Stimulated activated CD8-positive, alpha-beta memory T cell treated with anti-CD3 and anti-CD28 coated beads, Interleukin-15, amount 100 ng/mL, for 4 hours (primary cell): Measurements from ENCODE around the gene CEP170.

Experiments used
- DNase-seq, 2 donors: peaks; one replicate each; pipeline ENCODE4 v3.0.0-alpha.2; 2020; ENCODE audit warnings: low read depth in 2 of 2

Gene CEP170

DNA sequence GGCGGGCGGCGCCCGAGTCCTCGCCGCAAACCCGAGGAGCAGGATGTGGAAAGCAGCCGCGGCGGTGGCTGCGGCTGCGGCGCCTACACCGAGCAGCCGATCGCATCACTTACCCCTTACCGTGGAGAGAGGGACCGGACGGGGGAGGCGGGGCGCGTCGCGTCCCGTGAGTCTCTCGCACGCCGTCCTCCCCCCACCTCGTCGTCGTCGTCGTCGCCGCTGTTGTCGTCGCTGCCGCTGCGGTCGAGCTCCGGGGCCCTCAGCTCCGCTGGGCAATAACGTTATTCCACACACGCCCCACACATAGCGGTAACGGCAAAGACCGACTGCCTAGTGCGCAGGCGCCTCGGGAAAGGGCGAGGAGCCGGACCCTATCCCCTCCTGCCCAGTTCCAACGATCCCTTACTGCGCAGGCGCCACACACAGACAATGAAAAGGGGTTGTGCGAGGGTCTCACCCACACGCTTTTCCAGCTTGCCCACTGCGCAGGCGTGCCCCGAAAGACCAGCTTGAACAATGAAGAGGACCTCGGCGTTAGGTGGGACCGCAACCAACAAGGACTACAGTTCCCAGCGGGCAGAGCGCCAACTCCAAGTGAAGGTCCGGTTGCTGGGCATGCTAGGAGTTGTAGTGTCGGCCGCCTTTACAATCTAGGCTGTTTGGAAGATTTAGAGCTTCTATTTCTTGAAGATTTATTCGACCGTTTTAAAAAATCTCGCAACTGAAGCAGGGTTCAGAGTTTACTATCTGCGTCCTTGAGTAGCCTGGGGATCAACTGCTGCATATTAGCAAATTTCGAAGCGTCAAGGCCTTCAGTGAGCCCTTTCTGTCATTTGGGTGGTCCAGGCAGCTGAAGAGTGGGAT lies at the start of gene CEP170:
Gene CEP170, minus strand, starts transcription at position 355 of the 864 bp plus-strand sequence. CDS start 30,001 bp downstream, outside the sequence.
- DNase-seq = peak; percentile 76 to 82

- DNase-seq = no peak
Observed at GRCh38 chr1:243301059-243301458, 46.0 kb upstream of the CEP170 start.

DNA sequence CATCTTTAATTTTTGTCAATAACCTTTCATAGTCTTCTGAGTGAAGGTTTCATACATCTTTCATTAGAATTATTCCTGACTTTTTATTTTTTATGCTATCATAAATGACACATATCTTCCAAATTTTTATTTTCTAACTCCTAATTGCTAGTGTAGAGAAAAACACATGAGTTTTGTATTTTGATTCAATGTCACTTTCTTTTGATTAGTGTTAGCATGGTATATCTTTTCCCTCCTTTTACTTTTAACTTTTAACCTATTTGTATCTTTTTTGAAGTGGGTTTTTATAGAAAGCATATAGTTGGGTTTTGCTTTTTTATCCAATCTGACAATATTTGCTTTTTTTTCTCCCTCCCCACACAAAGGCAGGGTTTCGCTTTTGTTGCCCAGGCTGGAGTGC lies 44.0 kb upstream of the CEP170 start:
- DNase-seq = no peak

DNA sequence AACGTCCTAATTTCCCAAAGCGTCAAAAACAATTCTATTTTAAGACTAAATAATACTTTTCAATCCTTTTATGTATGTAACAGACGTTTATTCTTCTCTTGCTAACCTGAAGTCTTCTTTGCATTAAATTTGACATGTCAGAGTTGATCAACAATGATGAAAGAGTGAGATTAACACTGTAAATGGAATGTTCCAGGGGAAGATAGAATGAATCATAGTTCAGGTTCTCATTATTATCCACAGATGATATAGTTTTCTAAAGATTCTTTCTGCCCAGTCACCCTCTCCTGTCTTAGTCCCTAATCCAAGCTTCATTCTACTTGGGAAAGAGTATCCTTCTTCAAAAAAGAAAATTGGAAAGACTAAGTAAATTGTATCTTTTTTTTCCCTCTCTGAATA lies 39.6 kb upstream of the CEP170 start:
- DNase-seq = no peak

DNA sequence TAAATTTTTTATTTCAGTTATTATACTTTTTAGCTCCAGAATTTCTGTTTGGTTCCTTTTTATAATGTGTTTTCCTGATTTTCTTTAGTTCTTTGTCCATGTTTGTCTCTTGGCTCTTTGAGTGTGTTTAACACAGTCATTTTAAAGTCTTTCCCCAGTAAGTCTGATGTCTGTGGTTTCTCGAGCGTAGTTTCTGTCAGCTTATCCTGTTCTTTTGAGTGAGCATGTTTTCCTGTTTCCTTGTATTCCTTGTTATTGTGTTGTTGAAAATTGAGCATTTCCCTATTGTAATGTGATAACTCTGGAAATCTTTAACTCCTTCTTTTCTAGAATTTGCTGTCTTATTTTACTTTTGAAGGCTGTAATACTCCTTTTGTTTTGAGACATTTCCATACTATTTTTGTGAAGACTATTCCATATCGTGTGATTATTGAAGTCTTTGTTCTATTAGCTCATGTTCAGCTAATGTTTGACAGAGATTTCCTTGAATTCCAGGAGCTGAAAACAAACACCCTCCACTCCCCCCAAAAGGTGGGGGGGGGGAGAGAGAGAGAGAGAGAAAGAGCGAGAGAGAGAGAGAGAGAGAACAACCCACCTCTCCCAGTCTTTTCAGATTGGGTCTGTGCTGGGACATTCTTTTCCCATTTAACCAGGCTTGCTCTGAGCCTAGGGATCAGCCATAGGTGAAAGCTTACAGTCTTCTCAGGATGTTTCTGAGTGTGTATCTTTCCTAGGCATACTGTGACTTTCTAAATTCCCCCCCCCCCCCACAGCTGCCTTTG lies 39.1 kb upstream of the CEP170 start:
- no peak for DNase-seq

- no peak for DNase-seq
Observed at GRCh38 chr1:243292117-243292516, 37.0 kb upstream of the CEP170 start.

DNA sequence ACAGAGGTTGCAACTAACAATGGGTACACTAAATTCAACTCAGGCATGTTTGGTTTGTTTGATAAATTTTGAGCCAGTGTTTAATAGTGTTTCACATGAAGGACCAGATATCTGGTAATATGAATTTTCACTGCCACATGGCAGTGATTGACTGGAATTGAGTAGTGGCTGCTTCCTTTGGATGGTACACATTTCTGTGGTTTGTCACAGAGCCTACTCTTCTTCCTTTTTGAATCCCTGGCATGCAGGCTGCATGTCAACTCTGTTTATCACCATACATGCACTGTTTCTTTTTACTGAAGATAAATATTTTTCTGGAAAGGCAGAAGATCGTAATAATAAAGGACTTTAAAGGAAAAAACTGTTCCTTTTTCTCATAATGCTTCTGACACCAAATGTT lies 36.2 kb upstream of the CEP170 start:
- no peak for DNase-seq

- DNase-seq = no peak
Observed at GRCh38 chr1:243288062-243288461, 33.0 kb upstream of the CEP170 start.

DNA sequence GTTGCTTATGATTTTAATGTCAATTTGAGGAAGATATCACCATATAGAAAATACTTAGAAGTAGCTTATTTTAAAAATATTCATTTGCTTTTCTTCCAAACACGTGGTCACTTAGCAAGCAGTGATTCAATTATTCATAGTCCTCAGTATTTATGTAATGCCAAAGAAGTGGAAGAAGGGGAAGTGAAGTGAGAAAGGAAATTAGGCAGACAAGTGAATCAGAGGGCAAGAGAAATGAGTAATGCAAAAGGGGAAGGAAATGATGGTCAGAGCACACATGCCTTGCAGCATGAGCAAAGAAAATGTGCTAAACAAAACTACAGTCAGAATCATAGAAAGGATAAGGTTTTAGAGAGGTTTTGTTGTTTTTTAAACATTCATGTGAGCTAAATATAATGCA lies 32.6 kb upstream of the CEP170 start:
- no peak for DNase-seq

DNA sequence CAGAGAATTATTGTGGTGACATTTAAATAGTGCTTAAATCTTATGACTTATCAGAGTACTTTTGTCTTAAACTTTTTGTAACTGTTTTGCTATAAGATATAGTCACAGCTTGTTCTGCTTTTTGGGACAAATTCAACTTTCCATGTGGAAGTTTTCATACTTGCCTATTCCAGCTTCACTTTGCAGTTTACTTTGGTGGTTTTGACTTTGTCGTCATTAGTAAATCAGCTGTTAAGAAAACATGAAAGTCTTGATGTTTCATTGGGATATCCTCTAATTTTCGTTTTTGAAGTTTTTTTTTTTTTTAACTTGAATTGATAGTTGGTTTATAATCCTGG lies 32.0 kb upstream of the CEP170 start:
- no peak for DNase-seq

DNA sequence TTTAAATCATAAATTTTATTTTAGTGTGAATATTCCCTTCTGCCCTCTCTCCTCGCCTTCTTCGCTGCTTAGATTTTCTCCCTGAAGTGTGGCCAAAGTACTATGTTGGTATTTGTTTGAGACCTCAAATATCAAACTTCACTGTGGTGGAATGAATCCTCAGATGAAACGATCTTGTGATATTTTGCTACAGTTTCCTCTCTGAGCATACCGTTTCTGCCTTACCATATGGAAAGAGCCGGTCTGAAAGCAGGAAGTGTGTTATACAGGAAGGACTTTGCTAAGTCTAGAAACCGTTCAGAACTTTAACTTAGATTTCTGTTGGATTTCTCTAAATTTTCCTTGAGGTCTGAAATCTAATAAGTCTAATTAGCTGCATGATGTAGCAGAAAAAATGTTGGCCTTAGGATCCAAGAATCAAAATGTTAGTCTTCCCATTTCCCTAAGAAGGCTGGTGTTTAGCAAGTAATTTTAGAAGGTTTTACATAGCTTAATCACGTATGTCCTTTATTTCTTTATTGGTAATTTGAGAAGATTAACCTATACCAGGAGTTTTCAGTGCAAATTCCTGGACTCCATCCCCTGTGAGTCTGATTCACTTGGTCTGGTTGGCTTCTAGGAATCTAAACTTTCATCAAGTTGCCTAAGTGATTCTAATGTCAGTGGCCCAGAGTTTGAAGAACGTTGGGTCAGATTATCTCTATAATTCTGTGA lies 31.5 kb upstream of the CEP170 start:
- no peak for DNase-seq

GRCh38 chr1:243281672-243282071 lies 26.6 kb upstream of the CEP170 start:
- no peak for DNase-seq

DNA sequence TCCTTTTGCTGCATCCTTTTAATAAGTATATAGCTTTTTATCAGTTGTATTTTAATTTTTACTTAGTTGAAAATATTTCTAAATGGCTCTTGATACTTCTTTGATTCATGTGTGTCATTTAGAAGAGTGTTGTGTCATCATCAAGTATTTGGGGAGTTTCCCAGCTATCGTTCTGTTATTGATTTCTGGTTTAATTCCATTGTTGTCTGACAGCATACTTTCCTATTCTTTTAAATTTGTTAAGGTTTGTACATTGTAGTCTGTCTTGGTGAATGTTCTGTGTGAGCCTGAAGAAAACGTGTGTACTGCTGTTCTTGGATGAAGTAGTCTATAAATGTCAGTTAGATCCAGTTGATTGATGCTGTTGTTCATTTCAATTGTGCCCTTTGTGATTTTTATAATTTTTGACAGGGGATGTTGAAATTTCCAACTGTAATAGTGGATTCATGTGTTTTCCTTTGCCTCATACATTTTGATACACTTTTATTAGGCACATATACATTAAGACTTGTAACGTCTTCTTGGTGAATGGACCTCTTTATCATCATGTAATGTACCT lies 25.6 kb upstream of the CEP170 start:
- DNase-seq = no peak

DNA sequence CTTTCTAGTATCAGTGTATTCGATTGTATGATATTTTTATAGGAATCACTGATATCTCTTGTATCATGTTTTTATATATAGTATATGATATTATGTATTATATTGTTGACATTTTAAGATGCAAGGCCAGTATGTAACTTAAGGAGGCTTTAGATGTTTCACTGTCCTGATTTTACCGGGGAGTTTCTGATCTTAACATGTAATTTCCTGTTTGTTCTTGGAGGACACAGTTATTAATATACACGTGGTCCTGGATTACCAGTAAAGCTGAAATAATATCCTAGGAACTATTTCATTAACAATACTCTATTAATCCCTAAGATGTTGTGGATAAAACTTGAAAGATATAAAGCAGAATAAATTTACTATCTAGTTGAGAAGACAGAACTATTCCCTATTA lies 20.2 kb upstream of the CEP170 start:
- DNase-seq = no peak

DNA sequence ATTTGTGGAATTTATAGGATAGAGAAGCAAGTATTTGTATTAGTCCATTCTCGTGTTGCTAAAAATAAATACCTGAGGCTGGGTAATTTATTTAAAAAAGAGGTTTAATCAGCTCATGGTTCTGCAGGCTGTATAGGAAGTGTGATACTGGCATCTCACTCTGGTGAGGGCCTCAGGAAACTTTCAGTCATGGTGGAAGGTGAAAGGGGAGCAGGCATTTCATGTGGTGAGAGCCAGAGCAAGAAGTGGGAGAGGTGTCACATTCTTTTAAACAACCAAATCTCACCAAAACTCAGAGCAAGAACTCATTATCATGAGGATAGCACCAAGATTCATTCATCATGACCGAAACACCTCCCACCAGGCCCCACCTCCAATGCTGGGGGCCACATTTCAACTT lies 18.9 kb upstream of the CEP170 start:
- DNase-seq = no peak

DNA sequence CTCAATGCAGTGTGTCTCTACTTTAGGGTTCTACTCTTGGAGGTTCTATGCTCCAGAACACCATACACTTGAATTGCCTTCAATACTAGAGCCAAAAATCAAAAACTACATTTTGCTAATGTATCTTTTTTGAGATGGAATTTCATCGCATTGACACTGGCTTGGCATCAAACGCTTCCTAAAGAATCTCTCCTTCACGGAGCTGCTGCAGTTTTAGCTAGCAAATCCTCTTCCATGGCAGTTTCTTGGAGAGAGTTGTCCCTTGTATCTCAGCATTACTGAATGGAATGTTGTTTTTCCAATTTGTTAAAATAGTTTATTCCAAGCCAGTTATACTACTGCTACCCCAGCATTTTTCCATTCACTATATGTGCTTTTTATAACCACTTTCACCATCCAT lies 18.4 kb upstream of the CEP170 start:
- DNase-seq = no peak

GRCh38 chr1:243272401-243272800 lies 17.3 kb upstream of the CEP170 start:
- DNase-seq = no peak

DNA sequence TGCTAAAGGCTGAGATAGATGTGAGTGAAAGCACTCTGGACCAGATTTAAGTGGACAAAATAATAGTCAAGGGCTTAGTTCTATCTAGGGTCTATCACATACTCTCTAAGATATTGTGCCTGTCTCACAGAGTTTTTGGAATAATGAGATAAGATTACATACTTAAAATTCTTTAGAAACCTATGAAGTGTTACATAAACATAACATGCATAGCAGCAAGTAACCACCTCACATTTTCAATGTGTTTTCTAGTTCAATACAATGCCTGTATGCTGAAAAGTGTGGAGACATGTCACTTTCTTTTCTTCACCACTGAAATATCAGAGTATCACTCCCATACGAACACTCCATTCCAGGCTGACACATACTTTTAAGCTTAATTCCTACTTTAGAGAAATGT lies 16.9 kb upstream of the CEP170 start:
- DNase-seq = no peak

DNA sequence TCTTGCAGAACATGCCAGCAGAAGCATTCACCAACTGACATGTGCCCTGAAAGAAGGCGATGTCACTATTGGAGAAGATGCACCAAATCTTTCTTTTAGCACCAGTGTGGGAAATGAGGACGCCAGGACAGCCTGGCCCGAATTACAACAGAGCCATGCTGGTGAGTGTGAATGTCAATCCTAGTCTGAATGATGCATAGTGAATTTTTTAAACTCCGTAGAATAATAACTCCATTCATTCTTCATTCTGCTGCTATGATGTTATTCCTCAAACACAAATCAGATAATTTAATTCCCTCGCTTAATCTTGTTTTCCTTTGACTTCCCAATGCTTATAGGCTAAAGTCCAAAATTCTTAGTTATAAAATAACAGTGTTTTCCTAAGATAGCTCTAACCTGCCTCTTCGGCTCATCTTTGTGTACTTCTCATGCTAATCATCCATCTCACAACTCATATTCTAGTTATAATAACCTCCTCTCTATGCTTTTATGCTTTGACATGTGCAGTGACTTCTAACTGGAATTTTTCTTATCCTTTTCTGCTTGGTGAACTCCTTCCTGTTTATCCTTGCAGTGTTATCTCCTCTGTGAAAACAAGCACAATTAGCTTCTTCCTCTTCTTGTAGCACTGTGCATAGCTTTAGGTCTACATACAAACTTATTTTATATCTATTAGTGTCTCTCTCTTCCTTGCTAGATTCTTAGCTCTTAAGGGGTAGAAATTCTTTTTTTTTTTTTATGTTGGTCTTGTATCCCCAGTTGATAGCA lies 15.2 kb upstream of the CEP170 start:
- no peak for DNase-seq

- DNase-seq = no peak
Observed at GRCh38 chr1:243269461-243269801, 14.3 kb upstream of the CEP170 start.

- DNase-seq = no peak
Observed at GRCh38 chr1:243268751-243269460, 13.8 kb upstream of the CEP170 start.
